ENCODE measurements around the gene ADRA2C.

- TF ChIP-seq CTCF (IDR thresholded peaks at IDR 0.05; ENCODE audit: low read depth, low read length, poor library complexity, severe bottlenecking) (no peak), EZH2phosphoT487 (IDR thresholded peaks at IDR 0.05; ENCODE audit: borderline replicate concordance, low read length) (no peak)
These were observed 41.6 kb upstream of the ADRA2C start for GRCh38 chr4:3724319-3725231.
